Hematopoietic multipotent progenitor cell treated with erythropoietin and hydrocortisone succinate and interleukin-3 and kit ligand, for 17 days (in vitro differentiated cells): Measurements from ENCODE around the gene DIP2C.

Source experiments
- DNase-seq: peaks from one replicate; pipeline ENCODE4 v3.0.0-alpha.2; 2015; ENCODE audit warnings: low spot score

Gene DIP2C

GRCh38 chr10:627032-627992 is 62.2 kb downstream of the DIP2C start:
- DNase-seq = no peak

DNA sequence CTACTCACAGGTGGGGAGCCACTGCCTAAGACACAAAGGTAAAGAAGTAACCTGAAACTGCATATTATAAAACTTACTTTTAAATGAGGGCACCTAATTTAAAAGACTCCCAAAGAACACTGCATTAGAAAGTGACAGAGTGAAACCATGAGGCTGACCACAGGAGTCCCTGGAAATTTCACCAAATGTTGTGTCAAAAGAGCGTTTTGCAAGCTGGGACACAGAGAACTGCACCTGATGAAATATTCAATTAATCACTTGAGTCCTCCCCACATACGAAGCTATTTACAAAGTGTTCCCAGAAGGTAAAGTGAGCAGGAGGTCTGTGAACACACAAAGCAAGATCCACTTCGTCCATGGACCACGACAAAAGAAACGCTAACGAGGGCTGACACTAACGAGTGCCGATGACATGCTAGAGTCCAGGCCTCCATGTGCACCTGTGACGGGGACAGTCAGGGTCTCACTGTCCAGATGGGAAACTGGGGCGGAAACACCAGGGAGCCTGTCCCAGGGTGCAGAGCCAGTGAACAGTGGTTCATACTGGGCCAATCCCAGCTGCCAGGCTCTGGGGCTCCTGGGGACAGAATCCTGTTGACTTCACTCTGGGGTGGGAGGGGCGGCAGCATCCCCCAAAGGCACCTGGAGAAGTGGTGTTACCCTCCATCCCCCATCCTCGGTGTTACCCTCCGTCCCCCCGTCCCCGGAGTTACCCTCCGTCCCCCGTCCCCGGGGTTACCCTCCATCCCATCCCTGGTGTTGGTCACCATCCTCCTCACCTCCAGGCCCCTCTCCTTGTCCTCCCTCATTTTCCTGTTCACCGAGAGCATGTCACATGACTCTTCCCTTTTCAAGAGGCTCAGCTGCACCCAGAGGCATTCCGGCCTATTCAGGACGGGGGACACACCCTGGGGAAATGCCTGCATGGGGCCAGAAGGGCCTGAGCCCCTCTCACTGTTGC is 63.4 kb downstream of the DIP2C start:
- DNase-seq = no peak

- no peak for DNase-seq
Measured at GRCh38 chr10:625333-625696, 64.2 kb downstream of the DIP2C start.

DNA sequence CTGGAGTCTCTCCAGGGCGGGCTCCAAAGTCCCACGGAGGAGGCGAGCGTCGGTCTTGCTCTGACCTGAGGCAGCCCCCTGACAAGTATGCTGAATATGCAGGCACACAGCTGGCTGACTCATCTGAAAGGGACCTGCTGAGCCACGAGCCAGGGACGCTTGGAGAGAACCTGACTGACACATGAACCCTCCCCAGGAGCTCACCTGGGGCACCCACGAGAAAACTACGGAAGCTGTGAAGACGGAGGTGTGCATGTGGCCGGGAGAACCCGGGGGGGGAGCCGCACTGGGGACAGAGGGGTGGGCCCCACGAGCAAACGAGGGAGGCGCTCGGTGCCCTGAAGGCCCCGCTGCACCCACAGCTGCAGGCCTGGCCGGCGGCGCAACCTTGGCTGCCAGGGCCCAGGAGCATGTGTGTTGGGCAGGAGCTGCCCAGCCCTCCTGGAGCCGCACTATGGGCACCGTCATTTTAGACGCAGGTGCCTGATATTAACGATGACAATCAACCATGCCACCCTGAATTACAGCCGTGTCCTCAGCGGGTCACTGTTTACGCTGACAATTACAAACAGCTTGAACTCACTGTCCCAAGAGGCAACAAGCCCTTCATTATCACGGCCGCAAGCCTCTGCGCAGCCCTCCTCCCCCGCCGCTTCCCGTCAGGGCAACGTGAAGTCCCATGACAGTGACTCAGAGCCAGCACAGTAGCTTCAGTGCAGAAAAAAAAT is 64.7 kb downstream of the DIP2C start:
- DNase-seq = no peak

GRCh38 chr10:624312-624604 is 65.2 kb downstream of the DIP2C start:
- DNase-seq = no peak

DNA sequence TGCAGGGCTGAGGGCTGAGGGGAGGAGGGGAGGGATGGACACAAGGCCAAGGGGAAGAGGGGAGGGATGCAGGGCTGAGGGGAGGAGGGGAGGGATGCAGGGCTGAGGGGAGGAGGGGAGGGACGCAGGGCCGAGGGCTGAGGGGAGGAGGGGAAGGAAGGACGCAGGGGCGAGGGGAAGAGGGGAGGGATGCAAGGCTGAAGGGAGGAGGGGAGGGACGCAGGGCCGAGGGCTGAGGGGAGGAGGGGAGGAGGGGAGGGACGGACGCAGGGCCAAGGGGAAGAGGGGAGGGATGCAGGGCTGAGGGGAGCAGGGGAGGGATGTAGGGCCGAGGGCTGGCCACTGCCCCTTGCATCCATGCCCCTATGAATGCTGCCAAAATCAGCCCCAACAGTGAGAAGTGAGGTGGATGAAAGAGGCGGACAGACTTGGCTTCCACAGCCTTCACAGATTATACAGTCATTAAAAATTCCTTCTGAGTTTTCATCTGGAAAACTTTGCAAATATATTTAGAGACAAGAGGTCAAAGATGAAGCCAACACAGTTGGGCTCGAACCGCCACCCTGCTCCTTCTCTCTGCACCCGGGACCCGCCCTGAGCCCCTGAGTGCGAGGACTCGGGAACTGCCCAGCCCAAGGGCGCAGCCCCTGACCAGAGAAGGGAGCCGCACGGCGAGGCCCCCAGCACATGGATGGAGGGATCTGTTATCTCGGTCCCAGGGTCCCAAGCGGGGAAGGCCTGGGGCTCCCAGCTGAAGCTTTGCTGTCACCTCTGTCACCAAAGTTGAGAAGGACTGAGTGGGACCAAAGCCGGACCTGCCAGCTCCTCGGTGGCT is 65.8 kb downstream of the DIP2C start:
- DNase-seq = no peak

DNA sequence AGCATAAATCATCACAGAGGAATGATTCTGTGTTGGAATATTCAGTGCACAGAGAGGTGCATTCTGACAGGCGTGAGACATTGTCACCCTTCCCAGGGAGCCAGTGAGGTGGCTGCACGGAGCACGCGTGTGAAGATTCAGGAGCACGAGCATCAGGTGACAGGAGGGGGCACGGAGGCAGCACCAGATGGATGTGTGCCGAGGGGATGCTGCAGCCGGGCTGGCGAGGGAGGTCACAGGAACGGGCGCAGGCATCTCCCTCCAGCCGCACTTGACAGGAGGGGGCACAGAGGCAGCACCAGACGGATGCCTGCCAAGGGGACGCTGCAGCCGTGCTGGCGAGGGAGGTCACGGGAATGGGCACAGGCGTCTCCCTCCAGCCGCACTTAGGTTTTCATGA is 66.5 kb downstream of the DIP2C start:
- no peak for DNase-seq

- DNase-seq = no peak
Measured at GRCh38 chr10:621981-622740, 67.3 kb downstream of the DIP2C start.

DNA sequence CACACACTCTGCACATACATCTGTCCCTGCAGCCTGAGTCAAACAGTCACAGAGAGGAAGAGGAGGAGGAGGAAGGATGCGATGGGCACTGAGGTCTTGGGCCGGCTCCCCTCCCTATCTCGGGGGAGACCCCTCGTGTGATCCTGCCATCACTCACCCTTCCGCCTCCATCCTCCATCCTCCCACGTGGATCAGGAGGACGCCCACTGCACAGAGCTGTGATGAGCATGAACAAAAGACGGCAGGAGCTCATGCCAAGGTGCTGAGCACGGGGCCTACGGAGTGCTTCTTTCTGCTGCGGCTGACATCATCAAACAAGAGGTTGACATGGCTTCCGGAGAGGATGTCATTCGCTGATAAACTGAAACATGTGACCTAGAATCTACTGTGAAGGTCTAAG is 68.0 kb downstream of the DIP2C start:
- DNase-seq = no peak

- DNase-seq = no peak
Measured at GRCh38 chr10:620971-621370, 68.5 kb downstream of the DIP2C start.

GRCh38 chr10:620417-620816 is 69.1 kb downstream of the DIP2C start:
- no peak for DNase-seq

DNA sequence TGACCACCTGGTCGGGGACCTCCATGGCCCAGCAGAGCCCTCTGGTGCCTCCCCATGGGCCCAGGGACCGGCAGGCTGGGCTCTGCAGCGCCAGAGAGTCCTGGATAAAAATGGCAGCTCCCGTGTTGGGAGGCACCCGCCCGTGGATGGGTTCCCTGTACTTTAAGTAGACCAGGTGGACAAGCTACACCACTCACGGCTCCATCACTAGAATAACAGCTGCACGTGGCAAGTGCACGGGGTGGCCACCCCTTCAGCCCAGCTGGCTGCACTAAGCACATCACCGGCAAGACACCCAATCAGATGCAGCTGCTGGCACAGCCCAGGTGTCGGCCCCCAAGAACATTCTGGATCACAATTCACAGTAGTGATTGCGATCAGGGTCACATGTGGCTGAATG is 69.8 kb downstream of the DIP2C start:
- no peak for DNase-seq

- no peak for DNase-seq
Measured at GRCh38 chr10:618229-618989, 71.1 kb downstream of the DIP2C start.

DNA sequence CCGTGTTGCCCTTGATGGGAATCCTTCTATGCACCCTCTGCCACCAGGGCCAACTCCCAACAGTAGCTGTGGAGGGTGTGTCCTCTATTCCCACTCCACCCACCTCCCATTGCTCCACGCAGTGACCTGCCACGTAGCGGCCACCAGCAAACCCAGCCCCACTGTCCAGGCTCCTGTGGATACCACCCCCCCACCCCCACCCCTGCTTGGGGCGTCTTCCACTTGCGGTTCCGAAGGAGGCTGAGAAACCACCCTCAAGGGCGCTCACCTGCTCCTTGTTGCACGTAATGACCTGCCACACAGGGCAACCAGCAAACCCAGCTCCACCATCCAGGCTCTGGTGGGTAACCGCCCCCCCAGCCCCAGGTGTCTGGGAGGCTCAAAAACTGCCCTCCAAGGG is 72.0 kb downstream of the DIP2C start:
- DNase-seq = no peak

GRCh38 chr10:615583-616152 is 73.8 kb downstream of the DIP2C start:
- DNase-seq = no peak

- DNase-seq = no peak
Measured at GRCh38 chr10:614790-615582, 74.5 kb downstream of the DIP2C start.

GRCh38 chr10:614139-614711 is 75.2 kb downstream of the DIP2C start:
- DNase-seq = no peak
